ENCODE results near the gene NUP37. TPM values are rescaled to one million over a fixed set of nuclear protein-coding genes. Genes with fewer than 3 reads are reported as not detected.
A peak's percentile ranks its signal among the peaks of the same experiment; 100 is the strongest.

Gene NUP37
- total and polyA plus RNA-seq, 9 of the 15 experiments (the other 6 are each of a cell fraction or from before 2014, with no cell fraction given) = 72.2 to 429 (median 170) TPM

DNA sequence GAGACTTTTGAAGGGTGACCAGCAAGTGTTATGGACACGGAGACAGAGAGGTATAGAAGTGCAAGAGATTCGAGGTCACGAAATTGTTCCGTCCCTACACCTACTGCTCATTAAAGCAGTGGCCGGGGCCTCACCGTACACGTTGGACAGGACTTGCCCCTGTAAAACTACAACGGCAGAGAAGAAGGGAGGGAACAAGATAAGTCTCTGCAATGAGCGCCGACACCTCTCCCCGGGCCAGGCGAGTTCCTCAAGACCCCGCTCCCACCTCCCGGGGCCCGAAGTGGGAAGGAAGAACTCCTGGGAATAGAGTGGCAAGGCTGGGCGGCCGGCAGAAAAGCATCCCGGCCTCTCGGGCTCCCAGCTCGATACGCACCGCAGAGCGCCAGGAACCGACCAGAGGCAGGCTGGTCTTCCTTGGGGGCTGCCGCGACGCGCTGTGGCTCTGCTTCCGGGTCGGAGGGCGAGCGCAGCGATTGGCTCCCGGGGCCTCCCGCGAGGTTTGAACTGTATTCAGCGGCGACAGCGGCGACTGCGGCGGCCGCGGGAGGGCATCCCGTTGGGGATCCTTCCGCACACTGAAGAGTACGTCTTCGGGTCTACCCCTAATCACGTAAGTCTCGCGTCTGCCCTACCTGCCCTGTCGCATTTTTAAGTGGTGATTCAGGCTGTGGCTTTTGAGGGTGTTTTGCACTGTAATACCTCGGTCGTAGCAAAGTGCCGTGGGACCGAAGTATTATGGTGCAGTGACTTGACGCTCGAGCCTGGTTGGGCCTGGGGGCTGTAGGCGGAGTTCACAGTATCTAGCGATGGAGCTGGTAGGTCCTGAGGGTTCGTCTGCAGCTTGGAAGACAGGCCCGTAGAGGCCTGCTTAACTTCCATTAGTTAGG is at the start of gene NUP37, which contains the start of gene PARPBP (continued):
- TF ChIP-seq SOX6 (IDR thresholded peaks at IDR 0.05) (peak; percentile 46; the same call in 1 of the 2 replicates), POLR2A (conservative IDR thresholded peaks at IDR 0.05) (peak; percentile 96), FOS (IDR thresholded peaks at IDR 0.05; ENCODE audit: extremely low read depth, insufficient read length) (peak; percentile 29), PTRF (tag; IDR thresholded peaks at IDR 0.05) (no peak), NCOA1 (IDR thresholded peaks at IDR 0.05; ENCODE audit: low read depth) (peak; percentile 58), NR3C1 (CRISPR knock-in tag; IDR thresholded peaks at IDR 0.05) (no peak), NFATC3 (IDR thresholded peaks at IDR 0.05) (no peak), ESRRA (IDR thresholded peaks at IDR 0.05; ENCODE audit: borderline replicate concordance, low read depth) (peak; percentile 41; the same call in 1 of the 2 replicates), MIER1 (IDR thresholded peaks at IDR 0.05; ENCODE audit: low read depth) (no peak), GABPA (tag; conservative IDR thresholded peaks at IDR 0.05; ENCODE audit: low read depth) (peak; percentile 98), RUNX1 (IDR thresholded peaks at IDR 0.05; ENCODE audit: low read depth) (no peak), CHD4 (IDR thresholded peaks at IDR 0.05; ENCODE audit: insufficient read depth, insufficient replicate concordance, low read depth, low read length, poor library complexity, severe bottlenecking) (no peak), SAP30 (IDR thresholded peaks at IDR 0.05; ENCODE audit: borderline replicate concordance, insufficient read depth, low read depth, low read length, poor library complexity, severe bottlenecking) (peak; percentile 97), ATF7 (IDR thresholded peaks at IDR 0.05) (peak; percentile 78), FOXK1 (CRISPR knock-in tag; IDR thresholded peaks at IDR 0.05; ENCODE audit: borderline replicate concordance) (0 out of 2 replicates have a peak, but pooled peaks have one; percentile 60), GATAD2B (IDR thresholded peaks at IDR 0.05; ENCODE audit: borderline replicate concordance) (peak; percentile 45; the same call in 1 of the 2 replicates), KHSRP (IDR thresholded peaks at IDR 0.05) (no peak), CTBP1 (IDR thresholded peaks at IDR 0.05; ENCODE audit: borderline replicate concordance) (peak; percentile 82; the same call in 1 of the 2 replicates)
- TF ChIP-seq, protein P1, sequence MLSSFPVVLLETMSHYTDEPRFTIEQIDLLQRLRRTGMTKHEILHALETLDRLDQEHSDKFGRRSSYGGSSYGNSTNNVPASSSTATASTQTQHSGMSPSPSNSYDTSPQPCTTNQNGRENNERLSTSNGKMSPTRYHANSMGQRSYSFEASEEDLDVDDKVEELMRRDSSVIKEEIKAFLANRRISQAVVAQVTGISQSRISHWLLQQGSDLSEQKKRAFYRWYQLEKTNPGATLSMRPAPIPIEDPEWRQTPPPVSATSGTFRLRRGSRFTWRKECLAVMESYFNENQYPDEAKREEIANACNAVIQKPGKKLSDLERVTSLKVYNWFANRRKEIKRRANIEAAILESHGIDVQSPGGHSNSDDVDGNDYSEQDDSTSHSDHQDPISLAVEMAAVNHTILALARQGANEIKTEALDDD (IDR thresholded peaks at IDR 0.05) = peak; percentile 85; the same call in 1 of the 2 replicates
- TF ChIP-seq, protein P2, sequence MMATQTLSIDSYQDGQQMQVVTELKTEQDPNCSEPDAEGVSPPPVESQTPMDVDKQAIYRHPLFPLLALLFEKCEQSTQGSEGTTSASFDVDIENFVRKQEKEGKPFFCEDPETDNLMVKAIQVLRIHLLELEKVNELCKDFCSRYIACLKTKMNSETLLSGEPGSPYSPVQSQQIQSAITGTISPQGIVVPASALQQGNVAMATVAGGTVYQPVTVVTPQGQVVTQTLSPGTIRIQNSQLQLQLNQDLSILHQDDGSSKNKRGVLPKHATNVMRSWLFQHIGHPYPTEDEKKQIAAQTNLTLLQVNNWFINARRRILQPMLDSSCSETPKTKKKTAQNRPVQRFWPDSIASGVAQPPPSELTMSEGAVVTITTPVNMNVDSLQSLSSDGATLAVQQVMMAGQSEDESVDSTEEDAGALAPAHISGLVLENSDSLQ (IDR thresholded peaks at IDR 0.05) = no peak
- TF ChIP-seq, protein P3, sequence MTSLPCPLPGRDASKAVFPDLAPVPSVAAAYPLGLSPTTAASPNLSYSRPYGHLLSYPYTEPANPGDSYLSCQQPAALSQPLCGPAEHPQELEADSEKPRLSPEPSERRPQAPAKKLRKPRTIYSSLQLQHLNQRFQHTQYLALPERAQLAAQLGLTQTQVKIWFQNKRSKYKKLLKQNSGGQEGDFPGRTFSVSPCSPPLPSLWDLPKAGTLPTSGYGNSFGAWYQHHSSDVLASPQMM (CRISPR knock-in tag; IDR thresholded peaks at IDR 0.05) = no peak
- TF ChIP-seq, protein P4, sequence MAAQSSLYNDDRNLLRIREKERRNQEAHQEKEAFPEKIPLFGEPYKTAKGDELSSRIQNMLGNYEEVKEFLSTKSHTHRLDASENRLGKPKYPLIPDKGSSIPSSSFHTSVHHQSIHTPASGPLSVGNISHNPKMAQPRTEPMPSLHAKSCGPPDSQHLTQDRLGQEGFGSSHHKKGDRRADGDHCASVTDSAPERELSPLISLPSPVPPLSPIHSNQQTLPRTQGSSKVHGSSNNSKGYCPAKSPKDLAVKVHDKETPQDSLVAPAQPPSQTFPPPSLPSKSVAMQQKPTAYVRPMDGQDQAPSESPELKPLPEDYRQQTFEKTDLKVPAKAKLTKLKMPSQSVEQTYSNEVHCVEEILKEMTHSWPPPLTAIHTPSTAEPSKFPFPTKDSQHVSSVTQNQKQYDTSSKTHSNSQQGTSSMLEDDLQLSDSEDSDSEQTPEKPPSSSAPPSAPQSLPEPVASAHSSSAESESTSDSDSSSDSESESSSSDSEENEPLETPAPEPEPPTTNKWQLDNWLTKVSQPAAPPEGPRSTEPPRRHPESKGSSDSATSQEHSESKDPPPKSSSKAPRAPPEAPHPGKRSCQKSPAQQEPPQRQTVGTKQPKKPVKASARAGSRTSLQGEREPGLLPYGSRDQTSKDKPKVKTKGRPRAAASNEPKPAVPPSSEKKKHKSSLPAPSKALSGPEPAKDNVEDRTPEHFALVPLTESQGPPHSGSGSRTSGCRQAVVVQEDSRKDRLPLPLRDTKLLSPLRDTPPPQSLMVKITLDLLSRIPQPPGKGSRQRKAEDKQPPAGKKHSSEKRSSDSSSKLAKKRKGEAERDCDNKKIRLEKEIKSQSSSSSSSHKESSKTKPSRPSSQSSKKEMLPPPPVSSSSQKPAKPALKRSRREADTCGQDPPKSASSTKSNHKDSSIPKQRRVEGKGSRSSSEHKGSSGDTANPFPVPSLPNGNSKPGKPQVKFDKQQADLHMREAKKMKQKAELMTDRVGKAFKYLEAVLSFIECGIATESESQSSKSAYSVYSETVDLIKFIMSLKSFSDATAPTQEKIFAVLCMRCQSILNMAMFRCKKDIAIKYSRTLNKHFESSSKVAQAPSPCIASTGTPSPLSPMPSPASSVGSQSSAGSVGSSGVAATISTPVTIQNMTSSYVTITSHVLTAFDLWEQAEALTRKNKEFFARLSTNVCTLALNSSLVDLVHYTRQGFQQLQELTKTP (IDR thresholded peaks at IDR 0.05; ENCODE audit: low read depth in 1 of 2, partially characterized antibody in 2 of 2) = peak in 1 of 2 experiments; percentile 37
